Retinal pigment epithelial cell (primary cell): ENCODE data around the gene SLC2A10.

Source experiments
- DNase-seq: peaks from one replicate; pipeline ENCODE4 v3.0.0-alpha.2; 2010; ENCODE audit warnings: low read depth
- H3K4me3 ChIP-seq: 2 replicates; pipeline ENCODE4 v1.5.1; 2011; ENCODE audit warnings: mild to moderate bottlenecking, low read length, control low read depth, moderate library complexity
- CTCF ChIP-seq: conservative IDR thresholded peaks from 2 replicates; pipeline ENCODE4 v1.5.1; 2011; ENCODE audit warnings: low read depth, low read length, control low read depth, inconsistent platforms

Gene SLC2A10

GRCh38 chr20:46773680-46774079, 64.2 kb downstream of the SLC2A10 start:
- no peak for TF ChIP-seq CTCF
- DNase-seq, result no peak
- H3K4me3 ChIP-seq, result no peak overlapping the region

- no peak for TF ChIP-seq CTCF
- DNase-seq, result no peak
- no peak overlapping the region for H3K4me3 ChIP-seq
Observed at GRCh38 chr20:46774236-46774635, 64.8 kb downstream of the SLC2A10 start.

- no peak overlapping the region for H3K4me3 ChIP-seq
- no peak for DNase-seq
- no peak for TF ChIP-seq CTCF
Observed at GRCh38 chr20:46774943-46775560, 65.6 kb downstream of the SLC2A10 start.

GRCh38 chr20:46775806-46776205, 66.4 kb downstream of the SLC2A10 start:
- DNase-seq, result no peak
- no peak for TF ChIP-seq CTCF
- H3K4me3 ChIP-seq, result no peak overlapping the region

GRCh38 chr20:46777331-46777730, 67.9 kb downstream of the SLC2A10 start:
- DNase-seq, result no peak

GRCh38 chr20:46779831-46780230, 70.4 kb downstream of the SLC2A10 start:
- H3K4me3 ChIP-seq, result no peak overlapping the region
- no peak for DNase-seq
- no peak for TF ChIP-seq CTCF

More at GRCh38 chr20:46777331-46777730, 67.9 kb downstream of the SLC2A10 start:
- no peak overlapping the region for H3K4me3 ChIP-seq
- TF ChIP-seq CTCF, result no peak

- TF ChIP-seq CTCF, result no peak
- no peak overlapping the region for H3K4me3 ChIP-seq
- DNase-seq, result no peak
Observed at GRCh38 chr20:46784436-46785127, 75.1 kb downstream of the SLC2A10 start.
